Ramos (cell line): ENCODE measurements around the gene PRR7.

Experiments used
- in situ Hi-C: fragments of 300-500 bp; cut with MboI; formaldehyde crosslinking; loops from one replicate; pipeline ENCODE4 v1.14.3; 2022; ENCODE audit warnings: low sequenced_read_pairs; ENCODE audit not compliant: unreplicated experiment

PRR7 gene

DNA sequence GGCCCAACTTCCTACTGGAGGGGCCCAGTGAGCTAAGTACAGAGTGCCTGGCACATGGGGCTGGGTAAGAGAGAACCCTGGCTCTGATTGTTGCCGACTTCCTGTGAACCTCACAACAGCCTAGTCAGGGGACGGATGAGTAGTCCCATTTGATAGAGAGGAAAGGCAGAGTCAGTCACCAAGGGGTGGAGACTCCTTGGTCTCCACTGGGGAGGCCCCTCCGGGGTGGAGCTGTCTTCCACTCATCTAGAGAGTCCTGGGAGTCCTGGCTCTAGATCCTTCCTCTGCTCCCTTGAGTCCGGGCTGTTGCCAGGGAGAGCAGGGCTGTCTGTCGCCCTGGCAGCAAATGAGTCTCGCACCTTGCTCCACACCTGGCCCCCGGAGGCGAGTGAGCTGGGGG lies 12.2 kb upstream of the PRR7 start:
- in situ Hi-C loops: no loop called here

DNA sequence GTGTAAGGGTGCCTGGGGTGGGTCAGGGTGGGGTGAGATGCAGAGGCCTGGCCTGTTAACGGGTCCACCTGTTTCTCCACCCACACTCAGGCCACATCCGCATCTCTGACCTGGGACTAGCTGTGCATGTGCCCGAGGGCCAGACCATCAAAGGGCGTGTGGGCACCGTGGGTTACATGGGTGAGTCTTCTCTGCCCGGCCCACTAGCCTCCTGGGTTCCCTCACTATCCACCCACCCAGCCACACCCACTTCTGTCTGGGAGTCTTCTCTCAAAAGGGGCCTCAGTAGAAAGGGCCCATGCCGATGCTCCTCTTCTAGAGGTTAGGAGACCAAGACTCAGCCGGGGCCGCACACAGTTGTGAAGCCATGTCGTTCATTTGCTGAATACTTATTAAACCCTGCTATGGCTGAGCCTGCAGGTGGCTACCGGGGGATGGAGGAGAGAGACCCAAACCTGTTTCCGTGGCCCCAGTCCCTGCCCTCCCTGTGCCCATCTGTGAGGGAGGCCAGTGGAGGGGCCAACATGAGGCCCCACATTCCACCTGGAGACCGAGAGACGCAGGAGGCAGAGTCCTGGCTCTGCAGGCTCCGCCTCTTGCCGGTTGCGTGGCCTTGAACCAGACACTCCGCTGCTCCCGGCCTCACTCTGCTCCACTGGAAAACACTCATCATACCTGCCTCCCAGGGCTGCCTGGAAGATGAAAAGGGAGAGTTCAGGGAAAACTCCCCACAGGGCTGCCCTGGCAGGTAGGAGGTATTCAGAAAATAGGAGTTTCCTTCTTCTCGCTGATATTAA lies 11.5 kb upstream of the PRR7 start:
- in situ Hi-C loops: no loop called here

- in situ Hi-C loops: no loop called here
Observed at GRCh38 chr5:177435847-177436536, 10.6 kb upstream of the PRR7 start.

DNA sequence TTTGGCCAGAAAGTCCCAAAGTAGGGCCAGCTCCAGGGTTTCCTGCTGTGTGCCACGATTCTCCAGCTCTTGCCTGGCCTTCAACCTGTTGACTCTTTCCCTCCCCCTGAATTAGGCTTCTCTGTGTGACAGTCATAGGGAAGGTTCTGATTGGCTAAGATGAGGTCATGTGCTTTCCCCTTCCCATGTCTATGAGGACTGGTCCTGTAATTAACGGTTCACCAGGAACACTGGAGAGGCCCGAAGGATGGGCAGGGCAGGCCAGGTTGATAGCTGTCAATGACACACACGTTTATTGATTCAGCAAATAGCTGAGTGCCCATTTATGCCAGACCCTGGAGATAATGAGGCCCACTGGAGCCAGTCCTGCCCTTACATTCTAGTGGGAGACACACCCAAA lies 9.0 kb upstream of the PRR7 start:
- in situ Hi-C loops: no loop called here

- in situ Hi-C loops: no loop called here
Observed at GRCh38 chr5:177438468-177438867, 8.1 kb upstream of the PRR7 start.

DNA sequence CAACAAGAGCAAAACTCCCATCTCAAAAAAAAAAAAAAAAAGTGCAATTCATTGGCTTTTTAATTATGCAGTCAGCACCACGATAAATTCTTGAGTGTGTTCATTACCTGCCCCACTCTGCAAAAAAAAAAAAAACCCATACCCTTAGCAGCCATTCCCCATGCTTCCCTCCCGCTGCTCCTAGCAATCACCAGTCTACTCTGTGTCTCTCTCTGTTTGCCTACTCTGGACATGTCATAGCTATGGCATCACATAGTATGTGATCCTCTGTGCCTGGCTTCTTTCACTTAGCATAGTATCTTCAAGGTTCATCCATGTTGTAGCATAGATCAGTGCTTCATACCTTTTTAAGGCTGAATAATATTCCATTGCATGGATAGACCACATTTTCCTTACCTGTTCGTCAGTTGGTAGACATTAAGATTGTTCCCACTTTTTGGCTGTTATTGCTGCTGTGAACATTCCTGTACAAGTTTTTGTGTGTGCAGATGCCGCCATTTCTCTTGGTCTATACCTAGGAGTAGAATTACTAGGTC lies 7.0 kb upstream of the PRR7 start:
- in situ Hi-C loops: loop anchor here (10.0 kb wide), 1 partner anchor 45 kb away; no protein-coding TSS in a partner anchor

DNA sequence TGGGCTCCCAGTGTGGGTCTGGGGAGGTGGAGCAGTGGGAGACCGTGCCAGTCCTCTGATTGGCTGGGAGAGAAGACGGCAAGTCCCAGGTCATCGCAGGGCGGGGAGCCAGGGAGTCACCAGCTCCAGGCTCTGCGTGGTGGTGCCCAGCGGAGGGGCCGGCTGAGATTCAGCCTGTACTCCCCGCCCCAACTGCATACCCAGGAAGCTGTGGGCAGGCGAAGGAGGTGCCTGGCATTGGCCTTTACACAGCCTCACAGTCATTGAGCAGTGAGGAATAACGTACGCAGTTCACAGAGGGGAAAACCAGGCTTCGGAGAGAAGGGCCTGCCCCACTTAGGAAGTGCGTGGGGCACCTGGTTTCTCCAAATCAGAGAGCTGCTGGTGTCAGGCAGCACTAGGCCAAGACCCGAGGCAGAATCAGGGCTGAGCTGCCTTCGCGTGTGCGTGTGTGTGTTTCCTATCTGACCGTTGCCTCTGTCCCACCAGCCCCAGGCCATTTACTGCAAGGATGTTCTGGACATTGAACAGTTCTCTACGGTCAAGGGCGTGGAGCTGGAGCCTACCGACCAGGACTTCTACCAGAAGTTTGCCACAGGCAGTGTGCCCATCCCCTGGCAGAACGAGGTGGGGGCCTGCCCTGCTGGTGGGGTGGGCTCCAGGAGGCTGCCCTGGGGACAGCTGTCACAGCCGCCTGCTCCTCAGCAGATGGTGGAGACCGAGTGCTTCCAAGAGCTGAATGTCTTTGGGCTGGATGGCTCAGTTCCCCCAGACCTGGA lies 6.2 kb upstream of the PRR7 start:
- in situ Hi-C loops: loop anchor here (10.0 kb wide), 1 partner anchor 46 kb away; no protein-coding TSS in a partner anchor

- in situ Hi-C loops: loop anchor here (10.0 kb wide), 1 partner anchor 46 kb away; no protein-coding TSS in a partner anchor
Observed at GRCh38 chr5:177440990-177441780, 5.4 kb upstream of the PRR7 start.

- in situ Hi-C loops: loop anchor here (10.0 kb wide), 1 partner anchor 47 kb away; no protein-coding TSS in a partner anchor
Observed at GRCh38 chr5:177442066-177442826, 4.4 kb upstream of the PRR7 start.

- in situ Hi-C loops: loop anchor here (10.0 kb wide), 1 partner anchor 49 kb away; no protein-coding TSS in a partner anchor
Observed at GRCh38 chr5:177443144-177443983, 3.2 kb upstream of the PRR7 start.

DNA sequence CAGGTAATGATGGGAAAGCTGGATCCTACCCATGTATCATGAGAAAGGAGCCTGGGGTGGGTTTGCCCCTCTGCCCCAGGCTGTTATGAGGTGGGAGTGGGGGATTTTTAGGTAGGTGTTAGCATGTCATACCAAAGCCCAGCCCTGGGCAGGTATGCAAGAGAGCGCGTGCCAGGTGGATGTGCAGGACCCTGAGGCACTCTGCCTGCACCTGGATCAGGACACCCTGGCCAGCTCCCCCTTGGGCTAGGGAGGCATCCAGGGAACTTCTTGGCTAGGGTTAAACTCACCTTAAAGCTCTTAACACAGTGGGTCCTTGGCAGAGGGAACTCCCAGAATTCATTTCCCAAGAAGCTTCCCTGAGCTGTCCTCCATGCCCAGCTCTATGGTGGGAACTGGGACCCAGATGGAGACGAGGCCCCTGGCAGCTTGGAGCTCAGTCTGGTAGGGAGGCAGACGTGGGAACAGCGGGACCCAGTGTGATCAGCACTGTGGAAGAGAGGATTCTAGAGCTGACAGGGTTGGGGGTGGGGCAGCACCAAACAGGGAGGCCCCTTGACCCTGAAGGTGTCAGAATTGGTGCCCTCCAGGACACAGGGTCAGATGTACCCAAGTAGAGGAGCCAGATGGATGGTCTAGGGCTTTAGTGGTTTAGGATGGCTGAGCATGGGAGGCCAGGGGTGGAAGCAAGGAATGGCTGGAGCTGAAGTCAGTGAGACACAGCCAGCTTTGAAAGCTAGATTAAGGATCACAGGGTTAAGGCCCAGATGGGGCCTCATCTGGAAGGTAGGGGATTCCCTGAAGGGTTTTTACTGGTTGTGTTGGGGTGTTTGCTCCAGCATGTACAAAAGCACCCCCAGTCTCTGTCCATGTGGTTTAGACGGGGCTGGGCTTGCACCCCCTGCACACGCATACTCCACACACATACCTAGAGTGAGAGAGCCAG lies 2.2 kb upstream of the PRR7 start:
- in situ Hi-C loops: loop anchor here (10.0 kb wide), 1 partner anchor 50 kb away; no protein-coding TSS in a partner anchor

DNA sequence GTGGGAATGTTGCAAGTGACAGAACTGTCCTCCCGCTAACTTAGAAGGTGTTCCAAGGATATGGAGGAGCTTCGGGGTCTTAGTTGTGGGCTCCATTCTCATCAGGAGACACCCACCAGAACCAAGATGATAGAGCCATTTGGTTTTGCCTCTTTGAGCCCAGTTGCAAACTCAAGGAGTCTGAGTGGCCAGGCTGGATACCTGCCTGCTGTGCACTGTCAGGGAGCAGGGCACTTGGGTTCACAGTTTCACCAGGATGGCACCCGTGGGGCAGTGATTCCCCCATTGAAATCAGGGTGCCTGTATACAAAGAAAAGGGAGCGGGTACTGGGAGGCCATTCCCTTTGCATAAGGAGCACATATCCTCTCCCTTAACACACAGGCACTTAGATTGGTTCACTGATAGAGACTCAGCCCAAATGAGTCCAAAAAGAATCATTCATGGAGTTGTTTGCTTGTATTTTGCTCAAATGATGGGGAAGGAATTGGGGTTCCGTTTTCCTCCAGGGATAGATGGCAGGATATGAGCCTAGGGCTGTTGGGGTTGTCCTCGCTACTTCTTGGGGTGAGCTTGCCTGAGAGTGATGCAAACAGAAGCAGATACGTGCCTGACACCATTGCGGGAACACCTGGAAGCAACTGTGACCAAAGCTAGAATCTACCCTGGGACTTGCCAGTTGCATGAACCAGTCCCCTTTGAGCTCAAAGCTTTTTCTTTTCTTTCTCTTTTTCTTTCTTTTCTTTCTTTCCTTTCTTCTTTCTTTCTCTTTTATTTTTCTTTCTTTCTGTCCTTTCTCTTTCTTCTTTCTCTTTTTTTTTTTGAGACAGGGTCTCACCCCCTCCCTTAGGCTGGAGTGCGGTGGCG lies 1.3 kb upstream of the PRR7 start:
- in situ Hi-C loops: loop anchor here (10.0 kb wide), 1 partner anchor 50 kb away; no protein-coding TSS in a partner anchor

DNA sequence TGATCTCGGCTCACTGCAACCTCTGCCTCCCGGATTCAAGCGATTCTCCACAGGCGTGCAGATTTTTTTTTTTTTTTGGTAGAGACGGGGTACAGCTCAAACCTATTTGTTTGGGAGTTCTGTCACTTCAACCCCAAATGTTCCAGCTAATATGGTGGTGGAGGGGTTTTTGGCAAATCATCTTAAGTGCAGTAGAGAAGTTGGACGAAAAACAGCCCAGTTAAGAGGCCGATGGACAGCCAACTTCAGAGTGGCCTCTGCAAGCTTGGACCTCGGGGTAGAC lies 756 bp upstream of the PRR7 start:
- in situ Hi-C loops: loop anchor here (10.0 kb wide), 1 partner anchor 51 kb away; no protein-coding TSS in a partner anchor

GRCh38 chr5:177447066-177447610 lies 524 bp downstream of the PRR7 start:
- in situ Hi-C loops: loop anchor here (10.0 kb wide), 1 partner anchor 52 kb away; no protein-coding TSS in a partner anchor

DNA sequence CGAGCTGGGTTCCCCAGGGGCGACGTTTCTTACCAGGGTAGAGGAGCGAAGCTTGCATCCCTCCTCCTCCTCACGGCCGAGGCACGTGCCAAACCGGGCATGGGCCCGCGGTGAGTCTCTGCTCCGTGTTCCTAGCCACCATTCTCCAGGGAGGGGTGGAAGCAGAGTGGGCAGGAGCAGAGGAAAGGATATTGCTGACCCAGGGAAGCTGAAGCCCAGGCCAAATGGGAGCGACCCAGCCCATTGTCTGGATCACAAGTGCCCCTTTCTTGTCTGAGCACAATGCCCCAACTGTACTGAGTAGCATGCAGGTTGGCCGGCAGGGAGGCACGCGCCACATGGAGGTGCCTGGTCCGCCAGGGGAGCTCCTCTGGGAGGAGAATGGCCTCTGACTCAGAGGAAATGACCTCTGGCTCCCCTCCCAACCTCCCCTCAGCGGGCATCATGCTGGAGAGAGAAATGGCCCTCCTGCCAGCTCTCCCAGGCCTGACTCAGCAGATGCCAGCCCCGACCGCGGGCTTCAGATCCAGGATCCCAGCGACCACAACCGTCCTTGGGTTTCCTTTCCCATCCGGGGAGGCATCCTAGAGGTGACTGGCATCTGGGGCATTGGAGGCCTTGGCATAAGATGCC lies 1.1 kb downstream of the PRR7 start:
- in situ Hi-C loops: loop anchor here (10.0 kb wide), 1 partner anchor 53 kb away; no protein-coding TSS in a partner anchor
